ENCODE measurements around the gene RNF44. TPM values are rescaled to one million over a fixed set of nuclear protein-coding genes. Genes with fewer than 3 reads are reported as not detected.

RNF44 gene
- total and polyA plus RNA-seq, 4 donors: 8.5 to 40.6 (median 18.3) TPM

GRCh38 chr5:176540956-176541337 lies 3.7 kb upstream of the RNF44 start:
- H3K36me3 ChIP-seq (ENCODE audit: control insufficient read depth in 1 of 2, insufficient read depth in 2 of 2, low read length in 1 of 2): no peaks in the 10 kb centered on the region

GRCh38 chr5:176540476-176540899 lies 3.3 kb upstream of the RNF44 start:
- no peak overlapping the region for H3K4me3 ChIP-seq (ENCODE audit: low read length in 2 of 2)
- intact Hi-C loops (cut with DNase I): loop anchor here in 1 of 2 donors (5.0 kb wide), 2 partner anchors 107 to 153 kb away; partner anchors contain the start of genes HIGD2A, NOP16 and TSPAN17
- no peaks in the 10 kb centered on the region for H3K27me3 ChIP-seq (ENCODE audit: control insufficient read depth in 1 of 2, insufficient read depth in 2 of 2, low read length in 1 of 2)
- WGBS, 2 donors: 88 to 91% methylated on average over 8 of the region's 8 CpGs
- H3K4me1 ChIP-seq (ENCODE audit: control insufficient read depth in 1 of 2, insufficient read depth in 2 of 2, low read length in 2 of 2): no peaks in the 10 kb centered on the region
- DNase-seq (no peak), ATAC-seq (ENCODE audit: low FRiP score) (no peak)
- H3K36me3 ChIP-seq (ENCODE audit: control insufficient read depth in 1 of 2, insufficient read depth in 2 of 2, low read length in 1 of 2): no peaks in the 10 kb centered on the region
- no peak overlapping the region for H3K27ac ChIP-seq (ENCODE audit: low read depth in 1 of 2, low read length in 2 of 2)
- no peaks in the 10 kb centered on the region for H3K9me3 ChIP-seq (ENCODE audit: control insufficient read depth, low read length)

More at GRCh38 chr5:176540956-176541337, 3.7 kb upstream of the RNF44 start:
- 87 to 89% methylated on average over 8 of the region's 8 CpGs for WGBS, 2 donors
- Histone ChIP-seq H3K27ac (ENCODE audit: low read depth in 1 of 2, low read length in 2 of 2) (no peak overlapping the region), H3K4me3 (ENCODE audit: low read length in 2 of 2) (no peak overlapping the region), H3K4me1 (ENCODE audit: control insufficient read depth in 1 of 2, insufficient read depth in 2 of 2, low read length in 2 of 2) (no peaks in the 10 kb centered on the region), H3K9me3 (ENCODE audit: control insufficient read depth, low read length) (no peaks in the 10 kb centered on the region), H3K27me3 (ENCODE audit: control insufficient read depth in 1 of 2, insufficient read depth in 2 of 2, low read length in 1 of 2) (no peaks in the 10 kb centered on the region)
- DNase-seq (no peak), ATAC-seq (ENCODE audit: low FRiP score) (no peak)
- intact Hi-C loops (cut with DNase I): loop anchor here in 1 of 2 donors (5.0 kb wide), 2 partner anchors 106 to 154 kb away; partner anchors contain the start of genes HIGD2A, NOP16 and TSPAN17

GRCh38 chr5:176538989-176539384 lies 1.8 kb upstream of the RNF44 start:
- DNase-seq (no peak), ATAC-seq (ENCODE audit: low FRiP score) (no peak)
- H3K36me3 ChIP-seq (ENCODE audit: control insufficient read depth in 1 of 2, insufficient read depth in 2 of 2, low read length in 1 of 2): no peaks in the 10 kb centered on the region
- no peaks in the 10 kb centered on the region for H3K9me3 ChIP-seq (ENCODE audit: control insufficient read depth, low read length)
- no peak overlapping the region for H3K4me3 ChIP-seq (ENCODE audit: low read length in 2 of 2)
- WGBS, 2 donors: 61 to 62% methylated on average over 5 of the region's 5 CpGs
- no peaks in the 10 kb centered on the region for H3K4me1 ChIP-seq (ENCODE audit: control insufficient read depth in 1 of 2, insufficient read depth in 2 of 2, low read length in 2 of 2)
- no peak overlapping the region for H3K27ac ChIP-seq (ENCODE audit: low read depth in 1 of 2, low read length in 2 of 2)
- H3K27me3 ChIP-seq (ENCODE audit: control insufficient read depth in 1 of 2, insufficient read depth in 2 of 2, low read length in 1 of 2): no peaks in the 10 kb centered on the region
- intact Hi-C loops (cut with DNase I): loop anchor here (5.0 to 10.0 kb wide), 5 partner anchors 92 to 172 kb away; partner anchors contain the start of genes CLTB (in 2 of the 2), ARL10 (in 1 of the 2), FAF2 (in 1 of the 2) and HIGD2A (in 1 of the 2)

GRCh38 chr5:176538230-176538988 lies 1.2 kb upstream of the RNF44 start:
- Histone ChIP-seq H3K9me3 (ENCODE audit: control insufficient read depth, low read length) (no peaks in the 10 kb centered on the region), H3K36me3 (ENCODE audit: control insufficient read depth in 1 of 2, insufficient read depth in 2 of 2, low read length in 1 of 2) (no peaks in the 10 kb centered on the region), H3K27me3 (ENCODE audit: control insufficient read depth in 1 of 2, insufficient read depth in 2 of 2, low read length in 1 of 2) (no peaks in the 10 kb centered on the region), H3K4me3 (ENCODE audit: low read length in 2 of 2) (no peak overlapping the region), H3K4me1 (ENCODE audit: control insufficient read depth in 1 of 2, insufficient read depth in 2 of 2, low read length in 2 of 2) (no peaks in the 10 kb centered on the region), H3K27ac (ENCODE audit: low read depth in 1 of 2, low read length in 2 of 2) (no peak overlapping the region)
- intact Hi-C loops (cut with DNase I): loop anchor here (5.0 to 10.0 kb wide), 5 partner anchors 91 to 171 kb away; partner anchors contain the start of genes CLTB (in 2 of the 2), ARL10 (in 1 of the 2), FAF2 (in 1 of the 2) and HIGD2A (in 1 of the 2)
- ATAC-seq (ENCODE audit: low FRiP score) (no peak), DNase-seq (no peak)
- WGBS, 2 donors: 27% methylated on average over 13 of the region's 13 CpGs

GRCh38 chr5:176537554-176538229 lies 490 bp upstream of the RNF44 start:
- Histone ChIP-seq H3K4me1 (ENCODE audit: control insufficient read depth in 1 of 2, insufficient read depth in 2 of 2, low read length in 2 of 2) (no peaks in the 10 kb centered on the region), H3K27ac (ENCODE audit: low read depth in 1 of 2, low read length in 2 of 2) (peak overlapping the region in 1 of 2 donors; percentile 93), H3K4me3 (ENCODE audit: low read length in 2 of 2) (peak overlapping the region; percentile 68 to 77), H3K9me3 (ENCODE audit: control insufficient read depth, low read length) (no peaks in the 10 kb centered on the region), H3K36me3 (ENCODE audit: control insufficient read depth in 1 of 2, insufficient read depth in 2 of 2, low read length in 1 of 2) (no peaks in the 10 kb centered on the region), H3K27me3 (ENCODE audit: control insufficient read depth in 1 of 2, insufficient read depth in 2 of 2, low read length in 1 of 2) (no peaks in the 10 kb centered on the region)
- DNase-seq (peak; percentile 99), ATAC-seq (ENCODE audit: low FRiP score) (peak; percentile 95)
- intact Hi-C loops (cut with DNase I): loop anchor here (5.0 to 10.0 kb wide), 5 partner anchors 90 to 170 kb away; partner anchors contain the start of genes CLTB (in 2 of the 2), ARL10 (in 1 of the 2), FAF2 (in 1 of the 2) and HIGD2A (in 1 of the 2)
- WGBS, 2 donors: 0% methylated on average over 43 of the region's 43 CpGs

GRCh38 chr5:176536132-176536901 lies 885 bp downstream of the RNF44 start:
- no peaks in the 10 kb centered on the region for H3K9me3 ChIP-seq (ENCODE audit: control insufficient read depth, low read length)
- WGBS, 2 donors: 2 to 3% methylated on average over 33 to 43 of the region's 43 CpGs
- H3K27ac ChIP-seq (ENCODE audit: low read depth in 1 of 2, low read length in 2 of 2): peak overlapping the region in 1 of 2 donors; percentile 25
- no peaks in the 10 kb centered on the region for H3K4me1 ChIP-seq (ENCODE audit: control insufficient read depth in 1 of 2, insufficient read depth in 2 of 2, low read length in 2 of 2)
- peak overlapping the region; percentile 68 to 89 for H3K4me3 ChIP-seq (ENCODE audit: low read length in 2 of 2)
- ATAC-seq (ENCODE audit: low FRiP score) (peak; percentile 72), DNase-seq (peak; percentile 91 to 92)
- H3K36me3 ChIP-seq (ENCODE audit: control insufficient read depth in 1 of 2, insufficient read depth in 2 of 2, low read length in 1 of 2): no peaks in the 10 kb centered on the region
- H3K27me3 ChIP-seq (ENCODE audit: control insufficient read depth in 1 of 2, insufficient read depth in 2 of 2, low read length in 1 of 2): no peaks in the 10 kb centered on the region
- intact Hi-C loops (cut with DNase I): loop anchor here (5.0 to 10.0 kb wide), 5 partner anchors 89 to 169 kb away; partner anchors contain the start of genes CLTB (in 2 of the 2), ARL10 (in 1 of the 2), FAF2 (in 1 of the 2) and HIGD2A (in 1 of the 2)

GRCh38 chr5:176535664-176536131 lies 1.5 kb downstream of the RNF44 start:
- Histone ChIP-seq H3K9me3 (ENCODE audit: control insufficient read depth, low read length) (no peaks in the 10 kb centered on the region), H3K4me1 (ENCODE audit: control insufficient read depth in 1 of 2, insufficient read depth in 2 of 2, low read length in 2 of 2) (no peaks in the 10 kb centered on the region), H3K36me3 (ENCODE audit: control insufficient read depth in 1 of 2, insufficient read depth in 2 of 2, low read length in 1 of 2) (no peaks in the 10 kb centered on the region), H3K4me3 (ENCODE audit: low read length in 2 of 2) (peak overlapping the region; percentile 68 to 89), H3K27me3 (ENCODE audit: control insufficient read depth in 1 of 2, insufficient read depth in 2 of 2, low read length in 1 of 2) (no peaks in the 10 kb centered on the region), H3K27ac (ENCODE audit: low read depth in 1 of 2, low read length in 2 of 2) (no peak overlapping the region)
- ATAC-seq (ENCODE audit: low FRiP score): no peak
- intact Hi-C loops (cut with DNase I): loop anchor here (5.0 to 10.0 kb wide), 5 partner anchors 88 to 168 kb away; partner anchors contain the start of genes CLTB (in 2 of the 2), ARL10 (in 1 of the 2), FAF2 (in 1 of the 2) and HIGD2A (in 1 of the 2)
- peak in 1 of 2 donors; percentile 71 for DNase-seq
- 32 to 38% methylated on average over 9 of the region's 9 CpGs for WGBS, 2 donors

Measured in aorta (tissue), 5 donors.